GM20431 (cell line): ENCODE measurements around the gene BTG4.

Source experiments
- in situ Hi-C: fragments of 300-500 bp; cut with MseI, MboI; formaldehyde crosslinking; loops from one replicate; pipeline ENCODE4 v1.15.0; 2020; ENCODE audit warnings: low sequenced_read_pairs; ENCODE audit not compliant: unreplicated experiment

BTG4 gene

GRCh38 chr11:111512296-111513239 lies at the start of gene BTG4:
Gene BTG4 (minus strand): TSS chr11:111512386. CDS start chr11:111498776, 13,610 bp downstream.
- in situ Hi-C loops = no loop called here

DNA sequence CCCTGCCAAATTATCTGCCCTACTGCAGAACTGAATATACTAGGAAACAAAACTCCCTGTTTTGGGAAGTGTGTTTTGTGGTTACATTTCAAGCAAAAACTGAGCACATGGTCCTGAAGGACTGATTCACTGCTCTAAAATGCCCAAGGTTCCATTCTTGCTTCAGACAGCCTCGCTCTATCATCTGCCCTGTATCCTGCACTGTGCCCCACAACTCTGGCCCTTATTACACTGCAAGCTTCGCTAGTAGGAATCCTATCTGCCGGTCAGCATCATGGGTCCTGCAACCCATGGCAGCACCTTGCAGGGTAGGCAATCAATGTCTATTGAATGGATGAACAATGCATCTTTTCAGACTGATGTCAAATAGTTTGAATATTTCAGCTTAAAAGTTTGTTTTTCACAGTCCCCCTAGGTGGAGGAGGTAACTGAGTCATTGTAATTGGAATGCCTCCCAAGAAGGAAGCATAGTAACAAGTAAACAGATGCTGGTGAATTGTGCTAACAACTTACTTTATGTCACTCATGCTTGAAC lies 49.7 kb upstream of the BTG4 start:
- in situ Hi-C loops = no loop called here

- in situ Hi-C loops = no loop called here
These were observed 49.1 kb upstream of the BTG4 start for GRCh38 chr11:111561306-111561705.

GRCh38 chr11:111560800-111561199 lies 48.6 kb upstream of the BTG4 start:
- in situ Hi-C loops = no loop called here

DNA sequence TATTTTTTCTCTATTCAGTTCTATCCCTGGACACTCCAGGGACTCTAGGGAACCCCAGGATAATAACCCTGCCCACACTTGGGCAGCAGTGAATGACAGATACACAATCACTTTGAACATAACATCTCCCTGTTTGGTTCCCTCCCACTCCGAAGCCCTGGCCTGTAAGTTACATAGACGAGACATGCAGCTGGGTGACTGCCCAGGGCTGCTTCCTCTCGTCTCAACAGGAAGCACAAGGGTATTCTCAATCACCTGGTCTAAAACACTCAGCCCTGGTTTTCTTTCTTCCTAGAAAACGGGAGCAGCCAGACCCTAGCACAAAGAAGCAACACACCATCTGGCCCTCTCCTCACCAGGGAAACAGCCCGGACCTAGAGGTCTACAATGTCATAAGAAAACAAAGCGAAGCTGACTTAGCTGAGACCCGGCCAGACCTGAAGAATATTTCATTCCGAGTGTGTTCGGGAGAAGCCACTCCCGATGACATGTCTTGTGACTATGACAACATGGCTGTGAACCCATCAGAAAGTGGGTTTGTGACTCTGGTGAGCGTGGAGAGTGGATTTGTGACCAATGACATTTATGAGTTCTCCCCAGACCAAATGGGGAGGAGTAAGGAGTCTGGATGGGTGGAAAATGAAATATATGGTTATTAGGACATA lies 47.7 kb upstream of the BTG4 start:
- in situ Hi-C loops = no loop called here

DNA sequence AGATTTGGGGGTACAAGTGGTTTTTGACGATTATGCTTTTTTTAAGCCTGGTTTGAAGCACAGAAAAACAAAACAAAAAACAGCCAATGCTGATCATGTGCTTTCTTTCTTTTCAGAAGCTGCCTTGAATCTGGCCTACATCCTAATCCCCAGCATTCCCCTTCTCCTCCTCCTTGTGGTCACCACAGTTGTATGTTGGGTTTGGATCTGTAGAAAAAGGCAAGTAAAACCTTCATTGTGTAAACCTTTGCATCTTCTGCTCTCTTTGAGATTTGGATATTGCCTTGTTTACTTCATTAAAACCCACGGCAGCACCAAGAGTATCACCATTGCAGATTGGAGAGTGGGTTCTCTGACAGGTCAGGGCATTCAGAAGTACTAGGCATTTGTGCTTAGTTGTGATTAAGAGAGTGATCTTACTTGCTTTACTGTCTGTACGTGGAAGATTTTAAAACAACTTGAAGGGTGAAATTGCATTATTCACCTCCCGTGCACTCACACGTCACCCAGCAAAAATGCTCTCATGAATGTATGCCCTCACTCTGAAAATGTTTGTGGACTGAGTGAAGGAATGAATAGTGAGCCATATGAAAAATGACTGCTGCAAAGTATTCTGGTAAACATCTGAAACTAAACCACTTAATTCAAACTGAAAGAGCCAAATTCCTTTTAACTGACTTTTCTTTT lies 45.4 kb upstream of the BTG4 start:
- in situ Hi-C loops = no loop called here

GRCh38 chr11:111555255-111555654 lies 43.1 kb upstream of the BTG4 start:
- in situ Hi-C loops = no loop called here

DNA sequence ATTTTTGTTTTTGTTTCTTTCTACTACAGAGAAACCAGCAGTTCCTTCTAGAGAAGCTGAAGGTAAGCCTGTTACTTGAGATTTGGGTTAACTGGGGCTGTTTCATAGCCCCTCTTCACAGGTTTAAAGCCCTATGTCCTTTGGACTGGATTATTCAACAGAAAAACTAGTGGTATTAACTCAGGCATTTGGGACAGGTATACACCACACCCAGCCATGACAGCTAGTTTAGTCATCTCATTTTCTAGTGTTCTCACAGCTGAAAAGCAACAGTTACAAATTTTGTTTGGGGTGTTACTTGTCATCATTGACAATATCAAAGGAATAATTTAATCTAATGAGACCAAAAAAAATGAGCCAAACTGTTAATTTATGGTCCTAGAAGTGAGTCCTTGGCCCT lies 42.3 kb upstream of the BTG4 start:
- in situ Hi-C loops = no loop called here

DNA sequence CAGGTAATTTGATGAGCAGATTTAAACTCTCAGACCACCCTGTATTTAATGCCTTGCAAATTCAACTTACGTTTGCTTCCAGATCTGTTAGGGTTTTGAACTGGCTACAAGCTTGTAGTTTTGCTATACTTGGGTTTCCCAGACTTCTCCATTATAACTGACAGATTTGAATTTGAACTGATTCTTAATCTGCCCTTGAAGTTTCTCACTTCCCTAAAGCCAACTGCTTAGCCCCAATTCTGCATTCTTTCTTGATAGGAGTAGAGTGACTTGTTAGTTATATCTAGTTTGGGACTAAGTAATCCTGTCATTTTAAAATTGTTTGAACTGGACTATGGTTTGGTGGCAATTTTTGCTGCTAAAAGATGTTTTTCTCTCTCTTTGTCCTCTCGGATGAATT lies 38.1 kb upstream of the BTG4 start:
- in situ Hi-C loops = no loop called here

DNA sequence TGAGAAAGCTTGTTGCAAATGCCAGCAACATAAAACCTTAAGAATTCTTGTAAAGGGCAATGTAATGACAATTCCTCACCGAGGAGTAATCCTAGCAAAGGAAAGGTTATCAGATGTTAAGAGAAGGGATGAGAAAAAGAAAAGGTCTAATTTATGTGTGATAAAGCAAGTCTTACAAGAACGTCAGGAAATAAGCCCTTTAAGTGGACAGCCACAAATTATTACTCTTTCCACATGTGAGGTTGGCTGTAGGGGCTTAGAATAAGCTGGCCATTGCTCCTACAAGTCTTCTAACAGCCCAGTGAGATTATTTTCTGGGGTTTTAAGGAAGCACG lies 37.6 kb upstream of the BTG4 start:
- in situ Hi-C loops = no loop called here

- in situ Hi-C loops = no loop called here
These were observed 37.1 kb upstream of the BTG4 start for GRCh38 chr11:111549196-111549868.

DNA sequence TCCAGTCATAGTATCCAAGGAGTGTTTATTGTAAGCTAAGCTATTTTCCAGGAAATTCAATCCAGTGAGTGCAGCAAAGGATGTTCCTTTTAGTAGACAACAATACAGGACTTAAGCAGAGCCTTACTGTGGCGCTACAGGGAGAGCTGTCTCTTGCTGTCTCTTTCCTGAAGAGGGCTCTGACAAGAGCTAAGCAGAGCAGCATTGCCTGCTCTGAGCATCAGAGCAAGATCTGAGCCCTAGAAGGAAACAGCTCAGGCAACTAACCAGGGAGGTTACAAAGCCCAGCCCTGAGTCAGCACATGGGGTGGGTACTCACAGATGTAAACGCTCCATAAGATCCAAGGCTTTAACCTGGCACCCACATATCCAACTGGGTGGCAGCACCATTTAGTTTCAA lies 36.3 kb upstream of the BTG4 start:
- in situ Hi-C loops = no loop called here

GRCh38 chr11:111542606-111543275 lies 30.6 kb upstream of the BTG4 start:
- in situ Hi-C loops = no loop called here

- in situ Hi-C loops = no loop called here
These were observed 29.3 kb upstream of the BTG4 start for GRCh38 chr11:111541254-111542061.

GRCh38 chr11:111540937-111541253 lies 28.7 kb upstream of the BTG4 start:
- in situ Hi-C loops = no loop called here

DNA sequence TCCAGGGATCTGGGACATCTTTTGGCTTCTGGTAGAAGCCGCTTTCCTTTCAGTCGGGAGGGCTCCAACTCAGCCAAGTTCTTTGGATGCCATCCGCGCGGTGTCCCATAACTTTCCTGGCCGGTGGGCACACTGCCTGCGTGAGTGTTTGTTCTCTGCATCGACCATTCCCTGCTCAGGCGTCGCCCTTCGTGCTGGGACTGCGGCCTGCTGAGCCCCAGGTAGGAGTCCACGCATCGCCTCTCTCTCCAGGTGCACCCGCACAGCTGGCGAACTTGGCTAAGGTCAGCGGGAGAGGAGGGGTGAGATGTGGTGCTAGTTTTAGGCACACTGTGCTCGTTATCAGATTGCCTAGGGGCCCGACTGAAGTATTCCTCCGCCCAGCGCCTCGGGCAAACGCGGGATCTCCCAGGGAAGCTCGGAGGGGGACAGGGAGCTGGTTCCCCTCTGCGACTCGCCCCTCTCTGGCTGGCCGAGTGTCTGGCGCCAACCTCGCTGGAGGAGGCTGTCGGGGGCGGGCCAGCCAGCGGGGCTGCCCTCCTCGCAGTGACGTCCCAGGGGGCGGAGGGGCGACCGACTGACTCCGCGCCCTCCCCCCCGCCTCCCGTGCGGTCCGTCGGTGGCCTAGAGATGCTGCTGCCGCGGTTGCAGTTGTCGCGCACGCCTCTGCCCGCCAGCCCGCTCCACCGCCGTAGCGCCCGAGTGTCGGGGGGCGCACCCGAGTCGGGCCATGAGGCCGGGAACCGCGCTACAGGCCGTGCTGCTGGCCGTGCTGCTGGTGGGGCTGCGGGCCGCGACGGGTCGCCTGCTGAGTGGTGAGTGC lies 28.1 kb upstream of the BTG4 start, which contains the start of gene LAYN:
Gene LAYN, plus strand, starts transcription at position 607 of the 823 bp plus-strand sequence. Its CDS starts 124 bp downstream, at position 731.
- in situ Hi-C loops = no loop called here

DNA sequence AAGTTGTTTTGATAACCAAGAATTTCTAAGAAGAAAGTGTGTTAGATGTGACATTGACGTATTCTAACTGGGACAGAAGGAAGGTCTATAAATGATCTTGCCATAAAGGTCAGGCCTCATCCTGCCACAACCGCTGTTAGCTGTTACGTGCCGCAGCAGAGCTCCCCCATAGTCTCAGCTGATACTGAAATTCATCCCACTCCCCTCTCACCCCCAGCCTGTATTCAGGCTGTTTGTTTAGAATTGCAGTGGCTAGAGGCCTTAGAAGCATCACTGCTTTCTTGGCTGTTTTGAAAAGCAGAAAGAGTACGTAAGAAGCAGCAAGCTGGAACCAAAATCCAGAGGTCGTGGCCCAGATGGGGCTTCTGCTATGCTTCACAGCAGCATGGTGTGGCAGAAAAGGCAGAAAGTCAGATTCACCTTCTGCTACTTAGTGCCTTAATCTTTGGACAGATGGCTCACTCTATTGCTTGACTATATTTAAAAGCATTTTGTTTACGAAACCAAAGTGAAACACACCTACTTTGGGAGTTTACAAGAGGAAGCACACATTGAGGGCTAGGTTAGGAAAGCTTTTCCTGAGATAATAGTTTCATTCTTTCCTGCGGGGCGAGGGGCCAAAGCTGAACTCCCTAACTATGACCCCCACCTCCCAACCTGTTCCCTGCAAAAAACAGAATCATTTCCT lies 27.4 kb upstream of the BTG4 start:
- in situ Hi-C loops = no loop called here
